GM12891 (cell line): ENCODE results near the gene BLOC1S4.
"Not testable (repeated sequence)": the region's sequence is repeated elsewhere in the genome, so short reads cannot be mapped to it uniquely, and the experiment has no call there.

Experiments used
- DNase-seq: peaks from one replicate; pipeline ENCODE4 v3.0.0; 2011; ENCODE audit warnings: low spot score; ENCODE audit not compliant: insufficient read length
- FAIRE-seq: peaks from 2 replicates; lab custom pipeline; 2011; peaks lifted over from hg19 to GRCh38; lab: Jason Lieb, UNC
- PAX5 ChIP-seq: IDR thresholded peaks from 2 replicates; pipeline ENCODE4 v1.6.1; 2011; ENCODE audit warnings: low read length, moderate library complexity, mild to moderate bottlenecking; ENCODE audit not compliant: insufficient read depth, severe bottlenecking
- POLR2A ChIP-seq: IDR thresholded peaks from 2 replicates; pipeline ENCODE4 v1.6.1; 2011; ENCODE audit warnings: low read depth, low read length, control low read depth
- POLR2AphosphoS5 ChIP-seq: IDR thresholded peaks from 2 replicates; pipeline ENCODE4 v1.6.1; 2011; ENCODE audit warnings: low read depth, low read length, control low read depth
- POU2F2 ChIP-seq: IDR thresholded peaks from 2 replicates; pipeline ENCODE4 v1.6.1; 2011; ENCODE audit warnings: low read depth, mild to moderate bottlenecking, control low read depth, low read length, moderate library complexity
- SPI1 ChIP-seq: IDR thresholded peaks from 2 replicates; pipeline ENCODE4 v1.6.1; 2011; ENCODE audit warnings: low read depth, low read length, control low read depth
- TAF1 ChIP-seq: IDR thresholded peaks from 2 replicates; pipeline ENCODE4 v1.6.1; 2011; ENCODE audit warnings: low read depth, low read length, control low read depth

Gene BLOC1S4

DNA sequence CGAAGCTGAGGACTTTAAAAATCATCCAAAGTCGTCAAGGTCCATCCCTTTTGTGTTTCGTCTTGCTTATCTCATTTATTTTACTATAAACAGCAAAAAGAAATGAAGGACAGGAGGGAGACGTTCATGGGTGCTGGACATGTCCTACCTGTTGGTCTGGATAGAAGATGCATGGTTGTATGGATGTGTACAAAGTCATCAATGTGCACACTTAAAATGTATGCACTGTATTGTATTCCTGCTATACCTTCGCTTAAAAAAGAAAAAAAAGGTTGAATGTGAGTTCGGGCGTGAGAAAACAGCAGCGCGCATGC lies 313 bp upstream of the BLOC1S4 start:
- DNase-seq: no peak
- TF ChIP-seq POLR2AphosphoS5 (no peak), POU2F2 (no peak), SPI1 (no peak), PAX5 (no peak), TAF1 (no peak), POLR2A (no peak)

DNA sequence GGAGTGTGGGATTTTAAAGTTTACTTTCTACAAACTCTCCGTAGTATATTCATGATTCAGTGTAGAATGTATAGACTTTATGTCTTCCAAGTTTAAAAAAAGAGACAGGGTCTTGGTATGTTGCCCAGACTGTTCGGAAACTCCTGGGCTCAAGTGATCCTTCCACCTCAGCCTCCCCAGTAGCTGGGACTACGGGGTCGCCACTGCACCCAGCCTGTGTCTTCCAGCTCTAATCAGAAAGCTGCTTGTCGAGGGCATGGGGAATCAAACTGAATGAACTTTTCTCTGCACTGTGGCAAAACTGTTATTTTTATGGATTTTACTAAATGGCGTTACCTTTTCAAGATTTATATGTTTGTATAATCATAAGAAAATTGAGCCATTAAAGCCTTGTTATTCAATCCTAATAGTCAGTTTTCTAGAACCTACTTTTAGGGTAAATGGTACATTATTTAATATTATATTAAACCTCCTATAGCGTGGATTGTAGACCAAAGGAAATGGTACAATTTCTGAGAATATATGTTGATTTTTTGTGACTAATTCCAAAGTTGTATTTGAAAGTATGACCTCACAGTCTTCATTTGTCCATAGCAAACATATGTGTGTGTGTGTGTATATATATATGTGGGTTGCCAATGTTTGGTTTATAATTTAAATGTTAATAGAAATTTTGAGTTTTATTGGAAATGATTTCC lies 1.1 kb downstream of the BLOC1S4 start:
- DNase-seq (no peak), FAIRE-seq (no peak)
- TF ChIP-seq POU2F2: no peak
- no peak for TF ChIP-seq POLR2AphosphoS5
- TF ChIP-seq SPI1: no peak
- no peak for TF ChIP-seq POLR2A
- no peak for TF ChIP-seq PAX5
- TF ChIP-seq TAF1: no peak

More for the DNA sequence above, 313 bp upstream of the BLOC1S4 start:
- no peak for FAIRE-seq

DNA sequence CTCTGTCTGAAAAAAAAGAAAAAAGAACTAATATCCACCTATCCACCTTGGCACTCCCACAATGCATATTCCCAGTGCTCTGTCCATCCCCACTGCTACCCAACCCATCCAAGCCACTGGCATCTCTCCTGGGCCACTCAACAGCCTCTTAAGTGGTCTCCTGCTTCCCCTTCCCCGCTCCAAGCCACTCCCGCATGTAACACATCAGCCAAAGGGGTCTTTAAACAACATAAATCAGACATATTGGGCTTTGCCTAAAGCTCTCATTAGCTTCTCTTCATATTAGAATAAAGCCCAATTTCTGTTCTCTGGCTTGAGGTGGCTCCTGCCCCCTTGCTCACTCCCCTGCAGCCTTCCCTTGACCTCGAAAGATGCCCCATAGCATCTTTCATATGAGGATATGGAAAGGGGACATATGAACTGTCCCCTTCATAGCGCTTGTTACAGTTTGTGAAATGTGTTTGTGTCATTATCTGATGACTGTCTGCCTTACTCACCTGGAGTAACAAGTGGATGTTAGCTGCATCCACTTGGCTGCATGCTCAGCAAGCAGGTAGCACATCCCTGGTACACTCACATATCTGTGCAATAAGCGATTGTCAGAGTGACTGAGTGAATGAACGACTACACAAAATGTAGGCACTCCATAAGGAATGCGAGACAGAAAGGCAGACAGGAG lies 3.1 kb downstream of the BLOC1S4 start:
- no peak for TF ChIP-seq POLR2A
- TF ChIP-seq PAX5: no peak
- no peak for TF ChIP-seq SPI1
- no peak for TF ChIP-seq TAF1
- no peak for TF ChIP-seq POU2F2
- no peak for TF ChIP-seq POLR2AphosphoS5
- DNase-seq (no peak), FAIRE-seq (no peak)

DNA sequence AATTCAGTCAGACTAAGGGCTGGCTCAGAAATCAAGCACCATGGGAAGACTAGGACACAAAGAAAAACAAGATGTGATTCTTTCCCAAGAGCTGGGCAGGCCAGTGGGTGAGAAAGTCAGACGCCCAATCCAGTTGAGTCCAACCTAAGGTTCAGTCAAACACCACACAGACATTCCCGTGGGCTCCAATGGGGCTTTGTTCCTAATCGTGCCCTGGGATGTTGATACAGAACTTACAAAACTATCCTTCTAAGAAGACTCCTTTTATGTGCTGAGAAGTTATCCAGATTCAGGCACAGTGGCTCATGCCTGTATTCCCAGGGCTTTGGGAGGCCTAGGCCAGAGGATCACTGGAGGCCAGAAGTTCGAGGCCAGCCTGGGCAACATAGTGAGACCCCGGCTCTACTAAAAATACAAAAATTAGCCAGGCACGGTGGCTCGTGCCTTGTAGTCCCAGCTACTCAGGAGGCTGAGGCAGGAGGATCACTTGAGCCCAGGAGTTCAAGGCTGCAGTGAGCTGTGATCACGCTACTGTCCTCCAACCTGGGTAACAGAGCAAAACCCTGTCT lies 3.7 kb downstream of the BLOC1S4 start:
- FAIRE-seq (no peak), DNase-seq (no peak)
- TF ChIP-seq TAF1 (no peak), POLR2A (no peak), SPI1 (no peak), POU2F2 (no peak), POLR2AphosphoS5 (no peak), PAX5 (no peak)

DNA sequence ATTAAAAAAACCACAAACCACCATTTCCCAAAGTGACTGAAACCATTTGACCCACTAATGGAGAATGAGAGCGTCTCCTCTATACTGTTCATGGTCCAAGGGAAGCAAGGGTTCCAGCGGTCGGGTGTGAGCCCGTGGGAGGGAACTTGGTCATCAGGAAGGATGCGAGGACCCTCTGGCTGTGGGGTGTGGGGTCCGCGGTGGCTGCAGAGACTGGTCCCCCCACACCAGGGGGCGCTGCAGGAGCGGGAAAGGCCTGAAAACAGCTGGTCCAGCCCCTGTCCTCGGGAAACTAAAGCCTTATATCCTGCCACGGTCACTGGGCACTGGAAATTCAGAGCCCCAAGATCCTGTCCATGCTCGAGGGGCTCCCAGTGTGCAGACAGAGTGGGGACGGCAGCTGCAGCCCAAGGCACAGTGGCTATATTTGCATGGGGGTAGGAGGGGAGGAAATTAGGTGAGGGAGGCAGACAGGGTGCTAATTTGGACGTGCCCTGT lies 4.3 kb downstream of the BLOC1S4 start:
- peak; percentile 76 for FAIRE-seq
- DNase-seq: peak; percentile 85
- TF ChIP-seq PAX5: peak; percentile 21
- TF ChIP-seq TAF1: no peak
- no peak for TF ChIP-seq POLR2A

DNA sequence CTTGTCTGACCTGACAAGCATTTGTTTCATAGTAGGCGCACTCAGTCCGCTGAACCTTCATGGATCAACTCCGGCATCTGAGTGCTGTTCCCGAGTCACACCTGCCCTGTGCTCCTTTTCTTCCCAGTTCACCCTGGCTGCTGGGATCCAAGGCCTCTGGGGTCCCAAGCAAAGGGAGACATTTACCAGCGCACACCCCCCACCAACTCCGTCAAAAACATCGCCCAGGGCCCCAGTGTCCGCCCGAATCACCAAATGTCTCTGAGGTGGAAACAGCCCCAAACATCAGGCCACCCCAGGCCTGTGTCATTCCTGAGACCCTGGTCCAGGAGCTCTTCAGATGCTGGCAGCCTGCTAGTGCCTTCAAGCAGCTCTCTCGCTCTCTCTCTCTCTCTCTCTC lies 5.1 kb downstream of the BLOC1S4 start:
- FAIRE-seq: no peak
- no peak for TF ChIP-seq PAX5
- no peak for TF ChIP-seq TAF1
- no peak for TF ChIP-seq POLR2A
- no peak for TF ChIP-seq POLR2AphosphoS5
- TF ChIP-seq POU2F2: no peak
- TF ChIP-seq SPI1: no peak
- no peak for DNase-seq

DNA sequence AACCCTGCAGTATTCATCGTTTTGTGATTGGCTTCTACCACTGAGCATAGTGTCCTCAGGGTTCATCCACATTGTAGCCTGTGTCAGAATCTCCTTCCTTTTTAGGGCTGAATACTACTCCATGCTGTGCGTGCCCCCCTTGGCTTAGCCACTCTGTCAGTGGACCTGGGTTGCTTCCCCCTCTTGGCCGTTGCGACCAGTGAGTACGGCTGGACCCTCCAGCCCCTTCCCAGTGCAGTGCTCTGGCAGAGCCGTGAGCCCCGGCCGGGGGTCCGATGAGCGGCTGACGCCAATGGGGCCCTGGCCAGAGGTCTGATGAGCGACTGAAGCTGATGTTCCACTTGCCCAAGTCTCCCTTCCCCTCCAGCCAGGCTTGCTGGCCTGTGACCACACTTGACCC lies 6.9 kb downstream of the BLOC1S4 start:
- TF ChIP-seq POLR2A (no peak), TAF1 (no peak), SPI1 (no peak), POU2F2 (no peak), PAX5 (no peak), POLR2AphosphoS5 (no peak)
- DNase-seq (no peak), FAIRE-seq (no peak)

DNA sequence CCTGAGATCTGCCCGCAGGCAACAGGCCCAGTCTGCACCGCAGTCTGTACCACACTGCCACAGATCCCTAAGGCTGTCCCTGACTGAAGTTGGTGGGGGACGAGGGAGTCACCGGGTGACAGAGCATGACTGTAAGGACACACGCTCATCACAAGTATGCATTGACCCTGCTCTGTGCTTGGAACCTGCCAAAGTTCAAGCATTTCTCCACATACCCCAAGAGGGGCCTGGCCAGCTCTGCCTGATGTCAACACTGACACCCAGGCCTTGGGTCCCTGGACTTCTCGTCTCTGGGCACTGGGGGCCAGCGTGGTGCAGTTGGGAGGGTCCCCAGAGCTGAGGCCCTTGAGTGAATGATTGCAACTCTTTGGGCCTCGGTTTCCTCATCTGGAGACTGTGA lies 7.9 kb downstream of the BLOC1S4 start:
- no peak for DNase-seq
- TF ChIP-seq SPI1: no peak
- no peak for TF ChIP-seq POU2F2
- FAIRE-seq: no peak

DNA sequence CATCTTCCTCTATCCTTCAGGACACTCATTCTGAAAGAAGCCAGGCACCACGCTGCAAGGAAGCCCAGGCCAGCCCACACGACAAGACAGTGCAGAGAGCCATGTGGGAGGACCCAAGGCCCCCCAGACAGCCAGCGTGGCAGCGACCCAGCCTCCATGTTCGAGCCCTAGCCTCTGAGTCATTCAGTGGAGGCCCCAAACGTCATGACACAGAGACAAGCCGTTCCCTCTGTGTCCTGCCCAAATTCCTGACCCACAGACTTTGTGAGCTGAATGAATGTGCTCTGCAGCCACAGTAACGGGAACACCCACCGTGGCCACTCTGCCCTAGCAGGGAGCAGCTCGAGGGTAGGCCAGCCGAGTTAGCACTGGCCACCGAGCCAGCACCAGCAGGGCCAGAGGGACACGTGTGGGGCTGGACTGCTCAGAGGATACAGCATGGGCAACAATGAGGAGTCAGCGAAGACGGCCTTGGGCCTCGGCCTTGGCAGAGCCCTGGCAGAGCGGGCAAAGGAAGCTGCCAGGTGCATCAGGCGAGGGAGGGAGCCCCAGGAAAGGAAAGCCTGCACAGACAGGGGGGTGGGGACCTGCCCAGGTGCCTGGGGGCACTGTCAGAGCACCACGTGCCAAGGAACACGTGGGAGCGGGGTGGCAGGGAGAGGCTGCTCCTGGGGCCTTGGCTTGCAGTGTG lies 8.6 kb downstream of the BLOC1S4 start:
- DNase-seq (no peak), FAIRE-seq (no peak)
- no peak for TF ChIP-seq SPI1
- no peak for TF ChIP-seq POLR2A
- TF ChIP-seq POLR2AphosphoS5: no peak
- TF ChIP-seq TAF1: no peak
- TF ChIP-seq POU2F2: no peak
- TF ChIP-seq PAX5: no peak

DNA sequence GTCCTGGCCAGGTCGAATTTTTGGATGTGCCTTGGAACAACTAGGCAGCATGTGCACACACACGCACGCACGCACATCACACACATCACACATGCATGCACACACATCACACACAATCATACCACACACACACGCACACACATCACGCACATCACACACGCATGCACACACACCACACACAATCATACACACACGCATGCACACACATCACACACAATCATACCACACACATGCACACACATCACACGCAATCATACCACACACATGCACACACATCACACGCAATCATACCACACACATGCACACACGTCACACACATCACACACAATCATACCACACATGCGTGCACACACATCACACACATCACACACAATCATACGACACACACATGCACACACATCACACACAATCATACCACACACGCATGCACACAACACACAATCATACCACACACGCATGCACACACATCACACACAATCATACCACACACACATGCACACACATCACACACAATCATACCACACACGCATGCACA lies 9.5 kb downstream of the BLOC1S4 start:
- not testable (repeated sequence) for DNase-seq
- peak; percentile 76 for FAIRE-seq
